Activated T-cell treated with anti-CD3 and anti-CD28 coated beads for 24 hours (primary cell): ENCODE measurements around the gene OSM.

Experiments
- DNase-seq: peaks from one replicate; pipeline ENCODE4 v3.0.0-alpha.2; 2020; ENCODE audit warnings: low read depth

The OSM gene

GRCh38 chr22:30266445-30267381, at the start of gene OSM:
OSM (minus strand) TSS chr22:30266851; CDS start chr22:30266799, 52 bp downstream.
- peak; percentile 61 for DNase-seq

GRCh38 chr22:30315962-30316576, 49.4 kb upstream of the OSM start:
- no peak for DNase-seq

GRCh38 chr22:30314915-30315314, 48.3 kb upstream of the OSM start:
- DNase-seq = no peak

GRCh38 chr22:30313527-30314363, 47.1 kb upstream of the OSM start:
- DNase-seq = no peak

GRCh38 chr22:30312053-30312452, 45.4 kb upstream of the OSM start:
- DNase-seq = no peak

GRCh38 chr22:30310881-30311771, 44.5 kb upstream of the OSM start:
- DNase-seq = no peak

- no peak for DNase-seq
Observed at GRCh38 chr22:30309951-30310741, 43.5 kb upstream of the OSM start.

GRCh38 chr22:30308518-30309230, 42.0 kb upstream of the OSM start:
- DNase-seq = no peak

- DNase-seq = no peak
Observed at GRCh38 chr22:30308093-30308492, 41.4 kb upstream of the OSM start.

GRCh38 chr22:30307041-30307574, 40.5 kb upstream of the OSM start:
- DNase-seq = no peak

- no peak for DNase-seq
Observed at GRCh38 chr22:30306627-30307011, 40.0 kb upstream of the OSM start.

GRCh38 chr22:30305906-30306626, 39.4 kb upstream of the OSM start:
- no peak for DNase-seq

GRCh38 chr22:30305519-30305905, 38.9 kb upstream of the OSM start:
- no peak for DNase-seq

- no peak for DNase-seq
Observed at GRCh38 chr22:30304495-30305244, 38.0 kb upstream of the OSM start.

- DNase-seq = no peak
Observed at GRCh38 chr22:30302810-30303138, 36.1 kb upstream of the OSM start.

- no peak for DNase-seq
Observed at GRCh38 chr22:30301995-30302809, 35.6 kb upstream of the OSM start.

- DNase-seq = no peak
Observed at GRCh38 chr22:30299322-30299721, 32.7 kb upstream of the OSM start.
